ENCODE results near the gene MUC12.
"Not testable (repeated sequence)": the region's sequence is repeated elsewhere in the genome, so short reads cannot be mapped to it uniquely, and the experiment has no call there.

GRCh38 chr7:100994671-100995070 lies 25.3 kb downstream of the MUC12 start:
- TF ChIP-seq CTCF (IDR thresholded peaks at IDR 0.05 in 4 of 5, conservative IDR thresholded peaks at IDR 0.05 in 1 of 5); POLR2A (IDR thresholded peaks at IDR 0.05): not testable (repeated sequence)

Measured in gastrocnemius medialis (tissue), 4 donors.